GM19395 (cell line): ENCODE measurements around the gene YDJC.
"Not testable (repeated sequence)": the region's sequence is repeated elsewhere in the genome, so short reads cannot be mapped to it uniquely, and the experiment has no call there.

Experiments used
- ATAC-seq: cut with Tn5 transposase; IDR thresholded peaks from one replicate; pipeline ENCODE4 v1.9.1; 2021; ENCODE audit warnings: mild to moderate bottlenecking, moderate library complexity; ENCODE audit not compliant: unreplicated experiment

YDJC gene

DNA sequence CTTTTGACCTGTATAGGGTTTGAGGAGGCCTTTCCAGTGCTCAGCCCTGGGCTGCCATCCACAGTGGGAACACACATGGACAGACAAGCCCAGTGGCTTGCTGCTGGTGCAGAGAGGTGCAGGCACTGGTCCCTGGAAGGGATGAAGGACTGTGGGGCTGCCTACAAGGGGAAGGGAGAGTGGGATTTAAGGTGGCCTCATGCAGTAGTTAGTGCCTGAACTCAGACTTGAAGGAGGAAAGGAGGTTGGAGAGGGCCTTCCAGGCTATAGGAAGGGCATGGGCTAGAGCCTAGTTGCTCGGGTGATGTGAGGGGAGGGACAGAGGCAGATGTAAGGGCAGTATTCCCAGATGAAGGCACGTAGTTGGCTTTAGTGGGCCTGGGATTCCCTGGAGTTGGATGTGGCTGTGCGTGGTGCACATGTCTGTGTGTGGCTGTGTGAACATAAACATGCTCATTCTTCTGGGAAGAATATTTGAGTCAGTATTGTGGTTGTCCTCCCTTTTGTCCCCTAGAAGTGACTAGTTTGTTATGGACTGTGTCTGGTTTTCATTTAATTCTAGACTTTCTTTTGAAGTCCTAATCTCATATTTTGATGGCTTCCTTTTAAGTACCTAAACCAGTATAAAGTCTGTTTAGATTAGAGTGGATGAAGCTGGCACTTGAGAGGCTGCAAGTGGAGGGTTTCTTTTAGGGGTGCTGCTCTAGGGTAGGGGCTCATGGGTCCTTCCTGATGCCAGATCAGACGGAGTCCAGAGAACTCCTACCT, 18.4 kb downstream of the YDJC start:
- no peak for ATAC-seq

DNA sequence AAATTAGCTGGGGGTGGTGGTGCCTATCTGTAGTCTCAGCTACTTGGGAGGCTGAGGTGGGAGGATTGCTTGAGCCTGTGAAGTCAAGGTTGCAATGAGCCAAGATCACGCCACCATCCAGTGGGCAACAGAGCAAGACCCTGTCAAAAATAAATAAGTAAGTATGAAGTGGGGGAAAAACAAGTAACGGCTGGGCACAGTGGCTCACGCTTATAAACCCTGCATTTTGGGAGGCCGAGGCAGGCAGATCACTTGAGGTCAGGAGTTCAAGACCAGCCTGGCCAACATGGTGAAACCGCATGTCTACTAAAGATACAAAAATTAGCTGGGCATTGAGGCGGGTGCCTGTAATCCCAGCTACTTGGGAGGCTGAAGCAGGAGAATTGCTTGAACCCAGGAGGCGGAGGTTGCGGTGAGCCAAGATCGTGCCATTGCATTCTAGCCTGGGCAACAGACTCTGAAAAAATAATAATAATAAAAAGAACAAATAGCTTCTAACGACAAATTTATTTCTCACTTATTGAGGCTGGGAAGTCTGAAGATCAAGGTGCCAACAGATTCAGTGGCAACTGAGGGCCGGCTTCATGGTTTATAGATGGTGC, 20.2 kb downstream of the YDJC start:
- not testable (repeated sequence) for ATAC-seq

DNA sequence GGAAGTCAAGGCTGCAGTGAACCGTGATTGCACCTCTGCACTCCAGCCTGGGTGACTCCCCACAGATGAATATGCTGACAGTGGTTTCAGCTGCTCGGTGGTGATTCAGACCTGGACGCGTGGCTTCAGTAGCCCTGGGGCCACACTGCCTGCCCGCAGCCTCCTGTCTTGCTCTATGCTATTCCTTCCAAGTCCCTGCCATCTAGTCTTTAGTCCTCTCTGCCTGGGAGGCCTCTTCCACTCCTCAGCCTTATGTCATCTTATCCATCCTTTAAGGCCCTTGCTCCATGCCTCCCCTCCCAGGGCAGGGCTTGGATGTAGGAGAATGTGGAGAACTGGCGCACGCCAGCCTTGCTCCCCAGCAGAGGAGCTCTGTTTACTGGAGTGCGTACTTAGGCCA, 23.0 kb downstream of the YDJC start:
- ATAC-seq = no peak

DNA sequence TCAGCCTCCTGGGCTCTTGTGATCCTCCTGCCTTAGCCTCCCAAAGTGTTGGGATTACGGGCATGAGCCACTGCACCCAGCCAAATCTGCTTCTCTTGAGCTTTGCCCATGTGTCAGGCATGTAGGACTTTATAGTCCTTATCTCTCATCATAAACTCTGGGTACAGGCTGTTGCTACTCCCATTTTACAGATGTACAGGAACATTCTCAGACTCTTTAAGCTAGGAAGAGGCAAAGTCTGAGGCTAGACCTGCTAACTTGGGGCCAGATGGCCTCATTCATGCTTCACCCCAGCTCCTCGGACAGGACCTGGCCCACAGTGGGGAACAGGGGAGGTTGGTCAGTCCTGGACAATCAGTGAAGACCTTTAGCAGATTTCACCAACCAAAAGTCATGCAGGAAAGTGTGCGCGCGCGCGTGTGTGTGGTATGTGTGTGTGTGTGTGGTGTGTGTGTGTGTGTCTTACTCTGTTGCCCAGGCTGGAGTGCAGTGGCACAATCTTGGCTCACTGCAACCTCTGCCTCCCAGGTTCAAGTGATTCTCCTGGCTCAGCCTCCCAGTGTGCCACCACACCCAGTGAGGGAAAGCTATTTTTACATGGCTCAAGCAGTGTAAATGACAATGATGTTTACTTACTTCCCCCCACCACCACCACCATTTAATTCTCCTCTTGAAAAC, 23.8 kb downstream of the YDJC start:
- no peak for ATAC-seq

DNA sequence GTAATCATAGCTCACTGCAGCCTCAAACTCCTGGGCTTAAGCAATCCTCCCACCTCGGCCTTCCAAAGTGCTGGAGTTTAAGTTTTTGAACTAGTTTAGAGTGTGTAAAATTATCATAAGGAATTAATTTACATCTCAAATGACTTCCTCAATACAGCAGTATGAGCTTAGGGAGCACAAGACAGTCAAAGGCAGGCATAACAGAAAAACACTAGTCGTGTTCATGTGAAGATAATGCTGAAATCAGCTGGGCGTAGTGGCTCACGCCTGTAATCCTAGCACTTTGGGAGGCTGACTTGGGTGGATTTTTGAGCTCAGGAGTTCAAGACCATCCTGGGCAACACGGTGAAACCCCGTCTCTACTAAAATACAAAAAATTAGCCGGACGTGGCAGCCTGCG, 25.8 kb downstream of the YDJC start:
- ATAC-seq = no peak

DNA sequence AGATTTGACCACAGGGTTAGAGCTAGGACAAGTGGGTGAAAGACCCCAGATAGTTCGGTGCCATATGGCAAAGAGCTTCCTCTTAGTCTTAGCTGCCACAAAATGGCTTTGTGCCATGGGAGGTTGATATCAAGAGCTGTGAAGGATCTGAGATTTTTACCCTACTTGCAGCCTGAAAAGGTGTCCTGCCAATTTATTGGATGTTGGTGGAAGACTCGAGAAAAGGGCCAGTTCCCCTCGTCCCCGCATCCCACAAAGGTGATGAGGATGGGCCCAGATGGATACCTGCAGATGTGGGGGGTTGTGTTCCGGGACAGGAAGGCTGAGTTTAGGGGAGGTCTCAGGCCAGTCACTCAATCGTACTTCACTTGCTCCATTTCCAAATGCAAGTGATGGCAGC, 27.2 kb downstream of the YDJC start:
- no peak for ATAC-seq

DNA sequence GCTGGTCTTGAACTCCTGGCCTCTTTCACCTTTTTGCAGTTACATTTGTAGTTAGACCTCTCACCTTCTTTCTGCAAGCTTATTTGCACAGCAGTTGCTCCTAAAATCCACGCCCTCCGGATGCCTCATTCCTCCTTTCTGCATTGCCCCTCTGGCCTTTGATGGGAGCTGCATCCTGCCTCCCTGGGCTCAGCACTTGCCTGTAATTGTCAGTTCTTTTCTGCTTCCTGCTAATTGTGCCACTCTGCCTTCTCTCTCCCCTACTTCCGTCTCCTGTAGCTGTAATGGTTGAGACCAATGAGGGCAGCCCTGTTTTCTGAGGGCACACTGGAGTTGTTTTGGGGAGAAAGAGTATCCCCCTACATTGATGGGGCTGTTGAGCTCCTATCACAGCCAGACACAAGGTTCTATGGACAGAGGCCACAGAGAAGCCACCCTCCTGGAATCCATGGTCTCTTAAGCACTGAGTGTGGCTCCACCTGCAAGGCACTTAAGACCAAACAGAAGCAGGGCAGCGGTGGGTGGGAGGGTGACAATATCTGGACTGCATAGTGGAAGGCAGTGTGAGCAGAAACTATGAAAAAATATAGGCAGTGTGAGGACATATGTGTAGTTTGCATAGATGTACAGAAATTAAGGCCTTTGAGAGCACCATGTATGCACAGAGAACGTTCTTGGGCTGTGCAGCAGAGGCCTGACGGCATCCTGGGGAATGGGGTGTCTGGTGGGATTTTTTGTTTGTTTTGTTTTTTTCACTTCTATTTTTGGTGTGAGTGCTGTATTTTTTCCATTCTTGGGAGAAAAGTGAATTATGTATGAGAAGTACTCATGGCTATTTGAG, 30.5 kb downstream of the YDJC start:
- no peak for ATAC-seq

DNA sequence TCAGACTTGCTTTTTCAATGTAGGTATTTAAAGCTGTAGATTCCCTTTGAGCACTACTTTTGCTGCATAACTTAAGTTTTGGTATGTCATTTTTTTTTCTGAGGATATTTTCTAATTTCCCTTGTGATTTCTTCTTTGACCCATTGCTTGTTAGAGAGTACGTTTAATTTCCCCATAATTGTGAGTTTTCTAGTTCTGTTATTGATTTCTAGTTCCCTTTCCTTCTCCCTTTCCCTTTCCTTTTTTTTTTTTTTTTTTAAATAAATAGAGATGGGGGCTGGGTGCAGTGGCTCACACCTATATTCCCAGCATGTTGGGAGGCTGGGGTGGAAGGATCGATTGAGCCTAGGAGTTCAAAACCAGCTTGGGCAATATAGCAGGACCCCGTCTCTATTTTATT, 31.5 kb downstream of the YDJC start:
- no peak for ATAC-seq

DNA sequence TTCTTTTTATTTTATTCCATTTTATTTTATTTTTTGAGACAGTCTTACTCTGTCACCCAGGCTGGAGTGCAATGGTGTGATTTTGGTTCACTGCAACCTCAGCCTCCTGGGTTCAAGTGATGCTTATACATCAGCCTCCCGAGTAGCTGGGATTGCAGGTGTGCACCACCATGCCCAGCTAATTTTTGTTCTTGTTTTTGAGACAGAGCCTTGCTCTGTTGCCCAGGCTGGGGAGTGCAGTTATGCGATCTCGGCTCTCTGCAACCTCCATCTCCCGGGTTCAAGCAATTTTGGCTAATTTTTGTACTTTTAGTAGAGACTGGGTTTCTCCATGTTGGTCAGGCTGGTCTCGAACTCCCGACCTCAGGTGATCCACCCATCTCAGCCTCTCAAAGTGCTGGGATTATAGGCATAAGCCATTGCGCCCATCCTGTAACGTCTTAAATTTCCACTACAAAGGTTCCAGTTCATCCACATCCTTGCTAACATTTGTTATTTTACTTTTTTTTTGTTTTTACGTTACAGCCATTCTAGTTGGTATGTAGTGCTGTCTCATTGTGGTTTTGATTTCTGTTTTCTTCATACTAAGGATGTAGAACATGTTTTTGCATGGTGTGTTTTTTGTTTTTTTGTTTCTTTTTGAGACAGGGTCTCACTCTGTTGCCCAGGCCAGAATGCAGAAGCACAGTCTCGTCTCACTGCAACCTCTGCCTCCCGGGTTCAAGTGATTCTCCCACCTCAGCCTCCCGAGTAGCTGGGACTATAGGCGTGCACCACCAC, 33.3 kb downstream of the YDJC start:
- not testable (repeated sequence) for ATAC-seq

DNA sequence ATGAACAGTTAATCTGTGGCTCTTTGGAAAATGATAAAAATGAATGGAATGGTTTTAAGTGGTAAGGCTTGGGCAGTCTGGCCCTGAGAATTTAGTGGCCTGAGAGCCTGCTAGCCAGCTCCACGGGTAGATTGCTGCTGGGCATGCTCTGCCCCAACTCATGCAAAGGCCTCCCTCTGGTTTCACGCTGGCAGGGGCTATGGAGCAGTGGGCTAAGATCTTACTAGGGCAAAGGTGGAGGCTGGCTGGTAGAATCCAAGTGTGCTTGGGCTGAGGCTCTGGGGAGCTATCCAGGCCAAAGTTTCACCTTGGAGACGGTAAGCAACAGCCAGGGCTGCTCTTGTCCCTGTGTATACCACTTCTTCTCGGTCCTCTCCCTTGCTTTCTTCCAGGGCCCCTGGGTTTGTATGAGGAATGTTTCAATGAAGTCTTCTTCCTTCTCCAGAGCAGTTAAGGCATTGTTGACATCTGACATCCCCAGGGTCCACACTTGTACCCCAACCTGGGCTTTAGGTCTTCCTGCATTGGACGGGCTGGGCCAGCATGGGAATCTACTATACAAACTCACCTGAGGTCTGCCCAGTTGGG, 34.9 kb downstream of the YDJC start:
- ATAC-seq = no peak

DNA sequence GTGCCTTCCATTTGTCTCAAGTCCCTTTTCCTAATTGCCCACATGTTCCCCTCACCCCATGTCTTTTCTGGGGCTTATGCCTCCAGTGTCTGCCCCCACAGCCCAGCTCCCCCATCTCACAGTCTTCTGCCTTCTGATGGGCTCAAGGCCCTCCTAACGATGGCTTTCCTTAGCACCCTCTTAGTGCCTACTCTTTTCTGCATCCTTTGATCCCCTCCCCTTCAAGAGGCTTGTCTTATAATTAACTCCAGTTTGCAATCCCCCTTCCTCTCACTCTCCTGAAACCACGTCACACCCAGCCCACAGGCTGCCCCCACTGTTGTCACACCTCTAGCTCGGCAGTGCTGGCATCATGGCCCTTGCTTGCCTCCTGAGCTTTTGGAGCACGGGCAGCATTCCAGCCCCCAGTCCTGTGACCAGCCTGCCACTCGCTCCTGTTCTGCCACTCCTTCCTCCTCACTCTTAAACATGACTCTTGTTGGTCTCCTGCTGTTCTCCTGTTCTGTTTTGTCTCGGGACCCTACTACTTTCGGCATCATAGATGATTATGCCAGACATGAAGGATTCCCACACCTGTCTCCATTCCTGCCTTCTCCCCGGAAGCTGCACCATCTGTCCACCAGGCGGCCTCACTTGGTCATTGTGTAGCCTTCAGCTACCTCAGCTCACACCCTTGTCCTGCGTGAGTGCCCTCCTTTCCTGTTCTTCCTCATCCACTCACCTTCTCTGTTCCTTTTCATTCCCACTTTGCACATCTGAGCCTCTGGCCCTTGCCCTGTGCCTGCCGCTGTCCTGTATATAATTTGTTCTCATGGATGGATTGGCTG, 36.2 kb downstream of the YDJC start:
- ATAC-seq = no peak

DNA sequence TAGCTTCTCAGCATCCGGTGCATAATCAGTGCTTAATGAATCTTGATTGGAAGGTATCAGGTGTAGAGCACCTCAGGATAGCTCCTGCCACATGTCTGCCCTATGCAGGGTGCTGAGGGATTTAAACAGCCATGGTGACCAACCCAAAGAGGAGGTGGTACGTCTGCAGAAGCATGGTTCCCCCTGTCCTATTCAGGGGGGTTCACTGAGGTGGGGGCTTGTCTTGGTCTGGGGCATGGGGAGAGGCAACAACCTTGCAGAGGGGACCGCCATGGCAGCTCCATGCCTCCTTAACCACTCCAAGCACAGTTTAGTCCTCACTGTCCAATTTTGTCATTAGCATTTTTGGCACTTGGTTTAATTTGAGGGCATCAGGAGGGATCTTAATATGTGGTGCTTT, 37.4 kb downstream of the YDJC start:
- ATAC-seq = no peak

DNA sequence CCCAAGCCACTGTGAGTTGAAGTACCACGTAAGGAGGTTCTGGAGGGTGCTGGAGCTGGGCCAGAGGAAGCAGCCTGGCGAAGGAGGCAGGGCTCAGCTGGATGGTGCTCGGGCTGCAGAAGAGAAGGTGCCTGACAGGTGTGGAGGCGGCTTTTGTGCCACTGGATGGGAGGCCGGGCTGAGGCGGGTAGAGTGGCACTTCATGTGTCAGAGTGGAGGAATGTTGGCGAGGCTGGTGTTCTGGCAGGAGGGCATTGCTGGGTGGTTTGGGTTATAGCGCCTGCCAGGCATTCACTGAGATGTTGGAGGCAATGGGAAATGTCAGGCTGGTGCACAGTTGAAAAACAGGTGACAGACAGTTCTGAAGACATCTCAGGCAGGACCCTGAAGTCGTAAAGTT, 38.1 kb downstream of the YDJC start:
- ATAC-seq = no peak

DNA sequence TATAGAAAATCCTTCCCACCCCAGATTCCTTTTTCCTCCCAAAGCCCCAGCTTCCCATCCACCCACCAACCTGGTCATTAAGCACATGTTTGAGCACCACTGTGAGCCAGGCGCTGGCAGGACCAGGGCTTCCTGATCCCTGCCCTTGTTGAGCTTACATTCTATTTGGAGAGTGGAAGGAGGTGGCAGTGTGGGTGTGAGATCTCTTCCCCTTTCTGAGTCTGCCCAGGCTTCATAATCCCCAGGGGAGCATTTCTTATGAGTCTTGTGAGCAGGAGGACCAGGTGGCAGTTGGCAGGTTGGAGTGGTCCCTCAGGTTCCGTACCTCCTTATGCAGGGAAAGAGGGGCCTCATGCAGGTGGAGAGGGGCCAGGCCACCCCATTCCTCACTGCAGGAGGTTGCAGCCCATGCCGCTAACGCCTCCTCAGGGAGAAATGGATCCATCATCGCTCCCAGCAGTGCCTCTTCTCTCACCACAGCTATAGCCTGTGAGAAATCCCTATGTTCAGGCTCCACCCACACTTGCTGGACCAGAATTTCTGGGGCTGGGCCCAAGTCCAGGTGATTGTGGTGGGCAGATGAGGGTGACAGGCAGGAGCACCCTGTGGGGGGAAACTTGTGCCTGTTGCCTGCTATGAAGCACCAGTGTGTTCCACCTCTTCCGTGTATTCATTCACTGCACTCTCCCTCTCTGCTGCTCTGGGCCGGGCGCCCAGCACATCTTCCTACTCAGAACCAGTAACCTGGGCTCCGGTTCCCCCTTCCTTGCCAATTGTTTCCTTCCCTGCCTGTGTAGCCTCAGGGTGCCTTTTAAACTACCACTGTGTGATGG, 38.8 kb downstream of the YDJC start:
- ATAC-seq = no peak

DNA sequence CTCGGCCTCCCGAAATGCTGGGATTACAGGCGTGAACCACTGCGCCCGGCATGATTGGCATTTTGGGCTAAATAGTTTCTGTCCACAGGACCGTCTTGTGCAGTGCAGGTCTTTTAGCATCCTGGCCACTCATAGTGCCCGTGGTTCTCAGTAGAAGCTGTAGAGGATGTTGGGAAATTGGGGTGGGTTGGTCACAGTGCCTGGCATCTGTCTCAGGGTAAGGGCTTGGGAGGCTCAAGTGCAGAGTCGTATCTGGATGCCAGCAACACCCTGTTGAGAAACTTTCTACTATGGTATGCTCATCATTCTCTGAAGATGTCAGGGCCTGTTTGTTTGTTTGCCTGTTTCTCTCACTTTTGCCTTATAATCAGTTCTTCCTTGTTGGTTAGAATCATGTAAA, 40.4 kb downstream of the YDJC start:
- ATAC-seq = no peak

DNA sequence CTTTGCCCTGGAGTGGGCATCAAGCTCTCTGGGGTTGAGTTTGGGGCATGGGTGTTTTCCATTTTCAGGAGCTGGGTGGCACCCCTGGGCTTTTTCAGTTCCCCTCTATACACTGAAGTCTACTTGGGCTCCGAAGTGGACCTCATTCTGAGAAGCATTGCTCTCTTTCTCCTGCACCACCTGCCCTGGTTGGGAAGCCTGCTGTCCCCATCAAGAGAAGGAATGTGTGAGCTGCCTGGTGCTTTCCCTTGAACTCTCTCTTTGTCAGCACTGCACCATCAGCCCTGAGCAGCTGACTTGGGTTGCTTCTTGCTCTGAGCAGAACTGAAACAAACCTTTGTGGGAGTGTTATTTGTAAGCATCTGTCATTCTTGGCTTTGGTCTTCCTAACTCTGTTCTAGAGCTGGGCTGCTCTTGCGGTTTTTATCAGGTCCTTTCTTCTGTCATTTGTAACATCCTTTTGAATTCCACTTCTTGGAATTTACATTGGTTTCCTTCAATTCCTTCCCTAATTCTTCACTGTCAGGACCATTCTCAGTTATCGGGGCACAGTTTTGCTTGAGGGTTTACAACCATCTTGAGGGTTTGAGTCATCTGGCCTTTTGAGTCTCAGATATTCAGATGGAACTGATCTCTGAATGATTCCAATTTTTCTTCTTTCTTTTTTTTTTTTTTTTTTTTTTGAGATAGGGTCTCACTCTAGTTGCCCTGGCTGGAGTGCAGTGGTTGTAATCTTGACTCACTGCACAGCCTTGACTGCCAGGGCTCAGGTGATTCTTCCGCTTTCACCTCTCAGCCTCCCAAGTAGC, 41.8 kb downstream of the YDJC start:
- ATAC-seq = peak; percentile 85

DNA sequence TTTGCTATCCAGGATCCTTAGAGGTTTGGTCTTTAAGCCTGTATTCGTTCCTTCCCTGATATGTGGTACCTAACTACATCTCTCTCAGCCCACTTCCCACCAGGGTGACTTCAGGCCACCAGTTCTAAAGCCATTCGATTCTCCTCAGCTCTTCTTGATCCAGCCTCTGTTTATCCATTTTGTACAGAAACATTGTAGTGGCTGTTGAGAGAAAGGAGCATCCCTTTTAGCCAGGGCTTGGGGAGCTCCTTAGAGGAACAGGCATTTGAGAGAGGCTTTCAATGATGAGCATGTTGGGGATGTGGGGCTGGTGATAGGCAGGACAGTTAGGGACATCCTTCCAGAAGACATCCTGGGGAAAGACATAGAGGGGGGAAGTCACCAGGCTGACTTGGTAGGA, 44.4 kb downstream of the YDJC start:
- no peak for ATAC-seq
